Measurements from ENCODE around the gene NCCRP1. TPM values are rescaled to one million over a fixed set of nuclear protein-coding genes. Genes with fewer than 3 reads are reported as not detected.

NCCRP1 gene
- total RNA-seq, 3 donors from 2014 or later = 0.66 to 2.9 TPM; not detected in 1

- DNase-seq (ENCODE audit: low spot score in 2 of 2) = no peak
- H3K27ac ChIP-seq = peak overlapping the region; percentile 84
Measured at GRCh38 chr19:39155114-39155700, 41.6 kb upstream of the NCCRP1 start.

GRCh38 chr19:39155741-39156140 lies 41.0 kb upstream of the NCCRP1 start:
- no peak for DNase-seq (ENCODE audit: low spot score in 2 of 2)
- Histone ChIP-seq H3K4me3 (peak overlapping the region in 1 of 3 donors; percentile 59), H3K27ac (peak overlapping the region; percentile 84), H3K9me3 (no peaks in the 10 kb centered on the region), H3K4me1 (peaks cover 40 to 61% of the 10 kb centered on the region in 2 donors), H3K27me3 (no peaks in the 10 kb centered on the region), H3K36me3 (no peaks in the 10 kb centered on the region)
- TF ChIP-seq POLR2A (IDR thresholded peaks at IDR 0.05) (no peak), CTCF (IDR thresholded peaks at IDR 0.05) (no peak), POLR2AphosphoS5 (IDR thresholded peaks at IDR 0.05) (no peak)
- intact Hi-C loops (cut with DNase I; ENCODE audit: low total_unique reads) = no loop called here

More at GRCh38 chr19:39155114-39155700, 41.6 kb upstream of the NCCRP1 start:
- intact Hi-C loops (cut with DNase I; ENCODE audit: low total_unique reads) = no loop called here
- peaks cover 38 to 58% of the 10 kb centered on the region in 2 donors for H3K4me1 ChIP-seq
- H3K9me3 ChIP-seq = no peaks in the 10 kb centered on the region
- TF ChIP-seq POLR2A (IDR thresholded peaks at IDR 0.05) = no peak
- no peak for TF ChIP-seq POLR2AphosphoS5 (IDR thresholded peaks at IDR 0.05)
- TF ChIP-seq CTCF (IDR thresholded peaks at IDR 0.05) = no peak
- no peaks in the 10 kb centered on the region for H3K27me3 ChIP-seq
- H3K36me3 ChIP-seq = no peaks in the 10 kb centered on the region
- H3K4me3 ChIP-seq = peak overlapping the region in 1 of 3 donors; percentile 46

- Histone ChIP-seq H3K4me1 (peaks cover 45 to 63% of the 10 kb centered on the region in 2 donors), H3K36me3 (no peaks in the 10 kb centered on the region), H3K9me3 (no peaks in the 10 kb centered on the region), H3K27ac (peak overlapping the region; percentile 84), H3K27me3 (no peaks in the 10 kb centered on the region), H3K4me3 (peak overlapping the region in 2 of 3 donors; percentile 14 to 59)
- no peak for TF ChIP-seq CTCF (IDR thresholded peaks at IDR 0.05)
- no peak for TF ChIP-seq POLR2A (IDR thresholded peaks at IDR 0.05)
- TF ChIP-seq POLR2AphosphoS5 (IDR thresholded peaks at IDR 0.05) = no peak
- intact Hi-C loops (cut with DNase I; ENCODE audit: low total_unique reads) = no loop called here
- no peak for DNase-seq (ENCODE audit: low spot score in 2 of 2)
Measured at GRCh38 chr19:39156326-39157230, 40.2 kb upstream of the NCCRP1 start.

DNA sequence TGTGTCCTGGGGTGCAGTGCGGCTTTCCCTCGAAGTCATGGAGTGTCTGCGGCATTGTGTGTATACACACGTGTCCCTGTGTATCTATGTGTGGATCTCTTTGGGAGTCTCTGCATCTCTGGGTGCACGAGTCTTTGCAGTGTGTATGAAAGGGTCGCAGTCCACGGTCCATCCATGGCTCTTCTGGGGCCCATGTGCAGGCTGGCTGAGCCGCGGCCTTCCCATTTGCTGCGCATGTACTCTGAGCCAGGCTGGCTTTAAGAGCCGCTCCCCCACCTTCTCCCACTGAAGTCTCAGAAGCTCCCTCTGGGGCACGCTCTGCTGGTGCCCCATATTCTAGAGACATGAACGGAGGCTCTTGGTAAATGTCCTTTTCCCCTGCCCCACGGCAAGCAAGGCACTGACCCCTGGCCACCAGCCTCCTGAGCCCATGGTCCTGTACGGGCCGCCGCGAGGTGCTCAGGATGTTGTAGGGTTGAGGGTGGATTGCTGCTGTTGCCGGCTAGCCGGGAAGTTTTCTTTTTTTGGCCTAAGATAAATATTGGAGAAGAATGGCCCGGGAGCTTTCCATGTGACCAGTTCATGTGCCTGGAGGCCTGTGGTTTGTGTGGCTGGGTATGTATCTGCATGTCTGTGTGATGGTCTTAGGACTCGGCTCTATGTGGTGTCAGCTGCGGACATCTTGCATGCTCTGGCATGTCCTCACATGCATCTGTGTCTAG lies 39.3 kb upstream of the NCCRP1 start:
- peak overlapping the region in 1 of 3 donors; percentile 59 for H3K4me3 ChIP-seq
- H3K27me3 ChIP-seq = no peaks in the 10 kb centered on the region
- intact Hi-C loops (cut with DNase I; ENCODE audit: low total_unique reads) = no loop called here
- H3K9me3 ChIP-seq = no peaks in the 10 kb centered on the region
- TF ChIP-seq POLR2A (IDR thresholded peaks at IDR 0.05) (no peak), POLR2AphosphoS5 (IDR thresholded peaks at IDR 0.05) (no peak), CTCF (IDR thresholded peaks at IDR 0.05) (no peak)
- H3K4me1 ChIP-seq = peaks cover 42 to 63% of the 10 kb centered on the region in 2 donors
- no peak for DNase-seq (ENCODE audit: low spot score in 2 of 2)
- no peaks in the 10 kb centered on the region for H3K36me3 ChIP-seq
- H3K27ac ChIP-seq = peak overlapping the region in 1 of 2 donors; percentile 84
